Endothelial cell of umbilical vein (primary cell): ENCODE results near the gene CHSY1. TPM values are rescaled to one million over a fixed set of nuclear protein-coding genes. Genes with fewer than 3 reads are reported as not detected.

Experiments
- BruUV-seq: library from RNA; stranded (reverse); fragments of 400-500 nt; replicated peaks from 2 replicates; lab custom pipeline; 2021; lab: Mats Ljungman, UMichigan
- CTCF ChIA-PET: fragments of 300-600, 350-600 bp; sonication (Branson Sonifier 250); formaldehyde crosslinking; loops from one replicate; lab custom pipeline; 2021; ENCODE audit warnings: antibody characterized with exemption, inconsistent platforms; lab: Charles Lee
- POLR2A ChIA-PET: fragments of 300-600, 350-600 bp; sonication (Branson Sonifier 250); formaldehyde crosslinking; loops from one replicate; lab custom pipeline; 2021; ENCODE audit warnings: antibody characterized with exemption, inconsistent platforms; lab: Charles Lee
- DNase-seq: peaks from one replicate; pipeline ENCODE4 v3.0.0-alpha.2; 2011; ENCODE audit warnings: low read depth, low spot score
- FAIRE-seq: peaks from 2 replicates; lab custom pipeline; 2011; peaks lifted over from hg19 to GRCh38; lab: Jason Lieb, UNC
- H2AFZ ChIP-seq: 2 replicates; pipeline ENCODE4 v1.6.0; 2012; ENCODE audit warnings: low read depth, low read length, control low read depth, inconsistent platforms
- H3K27ac ChIP-seq: 2 replicates; pipeline ENCODE4 v1.5.1; 2011; ENCODE audit warnings: low read depth, mild to moderate bottlenecking, control low read depth, low read length, moderate library complexity; ENCODE audit not compliant: insufficient read depth
- H3K27me3 ChIP-seq, 2 experiments: 2 replicates each; pipeline versions ENCODE4 v1.6.0 to v1.6.1; 2011; ENCODE audit warnings: low read length in 2 of 2, mixed read lengths in 1 of 2; ENCODE audit not compliant: control insufficient read depth in 2 of 2, insufficient read depth in 2 of 2
- H3K36me3 ChIP-seq, 2 experiments: 2 replicates in 1 of 2; 3 replicates in 1 of 2; pipeline ENCODE4 v1.5.1; 2011; ENCODE audit warnings: low read length in 2 of 2, mild to moderate bottlenecking in 1 of 2, moderate library complexity in 1 of 2; ENCODE audit not compliant: control insufficient read depth in 2 of 2, insufficient read depth in 2 of 2; ENCODE audit errors: extremely low read depth in 1 of 2
- H3K4me1 ChIP-seq: 3 replicates; pipeline ENCODE4 v1.5.1; 2011; ENCODE audit warnings: mild to moderate bottlenecking, low read length; ENCODE audit not compliant: control insufficient read depth, insufficient read depth; ENCODE audit errors: extremely low read depth
- H3K4me2 ChIP-seq: 2 replicates; pipeline ENCODE4 v1.6.1; 2011; ENCODE audit warnings: low read length, control low read depth, mixed read lengths; ENCODE audit not compliant: insufficient read depth
- H3K4me3 ChIP-seq, 3 experiments: fragments of 200-600 bp in 1 of 3; sonication (generic), shearing (Covaris generic) in 1 of 3; replicated peaks in 1 of 3; 2 replicates each; pipeline ENCODE4 v1.5.1; 2011 to 2016; ENCODE audit warnings: control low read depth in 3 of 3, low read length in 3 of 3, mild to moderate bottlenecking in 2 of 3, inconsistent platforms in 1 of 3, low read depth in 1 of 3, moderate library complexity in 1 of 3; ENCODE audit not compliant: insufficient read depth in 1 of 3
- H3K79me2 ChIP-seq: 2 replicates; pipeline ENCODE4 v1.6.0; 2012; ENCODE audit warnings: low read length, inconsistent platforms; ENCODE audit not compliant: control insufficient read depth, insufficient read depth
- H3K9ac ChIP-seq: replicated peaks from 2 replicates; pipeline ENCODE3; 2011; ENCODE audit warnings: low read length, control low read depth; ENCODE audit not compliant: insufficient read depth; ENCODE audit errors: extremely low read depth
- H3K9me1 ChIP-seq: replicated peaks from 3 replicates; pipeline ENCODE4 v1.6.0; 2011; ENCODE audit warnings: mild to moderate bottlenecking, low read length; ENCODE audit not compliant: control insufficient read depth, insufficient read depth; ENCODE audit errors: extremely low read depth
- H3K9me3 ChIP-seq: replicated peaks from 2 replicates; pipeline ENCODE4 v1.5.1; 2012; ENCODE audit warnings: low read length, inconsistent platforms; ENCODE audit not compliant: control insufficient read depth, insufficient read depth
- H4K20me1 ChIP-seq: replicated peaks from 2 replicates; pipeline ENCODE3; 2011; ENCODE audit warnings: mild to moderate bottlenecking, low read length; ENCODE audit not compliant: control insufficient read depth, insufficient read depth; ENCODE audit errors: extremely low read depth
- EZH2 ChIP-seq: IDR thresholded peaks from 2 replicates; pipeline ENCODE4 v1.6.1; 2012; ENCODE audit warnings: borderline replicate concordance, low read depth, mild to moderate bottlenecking, moderate library complexity, low read length, inconsistent platforms; ENCODE audit not compliant: severe bottlenecking
- FOS ChIP-seq: IDR thresholded peaks from 2 replicates; pipeline ENCODE4 v1.6.1; 2011; ENCODE audit warnings: mild to moderate bottlenecking, low read length, moderate library complexity, borderline replicate concordance; ENCODE audit not compliant: insufficient read depth
- GATA2 ChIP-seq: IDR thresholded peaks from 2 replicates; pipeline ENCODE4 v1.7.0; 2011; ENCODE audit warnings: low read depth, mild to moderate bottlenecking, moderate library complexity, mixed read lengths, low read length; ENCODE audit not compliant: insufficient read length, insufficient read depth
- JUN ChIP-seq: IDR thresholded peaks from 2 replicates; pipeline ENCODE4 v1.6.1; 2011; ENCODE audit warnings: borderline replicate concordance, low read depth; ENCODE audit not compliant: insufficient read length, insufficient read depth
- MYC ChIP-seq: IDR thresholded peaks from one replicate; pipeline ENCODE4 v1.6.1; 2011; ENCODE audit warnings: mild to moderate bottlenecking, low read depth, low read length
- POLR2A ChIP-seq: IDR thresholded peaks from 2 replicates; pipeline ENCODE4 v1.6.1; 2012; ENCODE audit warnings: low read depth, mild to moderate bottlenecking, control low read depth, low read length
- POLR2AphosphoS5 ChIP-seq: IDR thresholded peaks from 2 replicates; pipeline ENCODE4 v1.6.1; 2012; ENCODE audit warnings: low read depth, mild to moderate bottlenecking, control low read depth, low read length, moderate library complexity; ENCODE audit not compliant: insufficient read depth
- dilution Hi-C: fragments of 300-500 bp; cut with MboI; formaldehyde crosslinking; loops from one replicate; pipeline ENCODE4 v1.15.0; 2019; ENCODE audit warnings: low sequenced_read_pairs; ENCODE audit not compliant: extremely low pct_ligation_motif_present
- intact Hi-C: fragments of 100-400 bp; cut with micrococcal nuclease; formaldehyde crosslinking; loops from one replicate; pipeline ENCODE4 v1.10.0; 2022
- polyA plus RNA-seq, 4 experiments: library from polyadenylated mRNA; depleted of rRNA in 3 of 4; stranded (reverse) in 3 of 4; unstranded in 1 of 4; fragments of >200 nt; gene quantifications; 2 replicates each; pipeline versions ENCODE4 v1.2.1 to v1.2.3, GENCODE V29; 2011 to 2012; ENCODE audit warnings: missing spikeins in 1 of 4
- total RNA-seq: library from RNA; stranded (reverse); gene quantifications from 2 replicates; pipeline ENCODE4 v1.2.3, GENCODE V29; 2021
- TF ChIP-seq, protein P1 (sequence below): IDR thresholded peaks from 2 replicates; pipeline ENCODE4 v1.6.1; 2011; ENCODE audit not compliant: insufficient read depth, insufficient read length
- TF ChIP-seq, protein P2 (sequence below), 2 donors: IDR thresholded peaks; 1 replicate in 1 of 2; 2 replicates in 1 of 2; pipeline ENCODE4 v1.5.1; 2011; ENCODE audit warnings: low read length in 2 of 2, mild to moderate bottlenecking in 2 of 2, moderate library complexity in 2 of 2, control low read depth in 1 of 2, inconsistent platforms in 1 of 2, low read depth in 1 of 2; ENCODE audit not compliant: insufficient read depth in 1 of 2; ENCODE audit errors: extremely low read depth in 1 of 2

CHSY1 gene
- total and polyA plus RNA-seq, 2 donors (not counting 3 experiments of a cell fraction or from before 2014, with no cell fraction given), result 23.7 to 50.8 TPM

DNA sequence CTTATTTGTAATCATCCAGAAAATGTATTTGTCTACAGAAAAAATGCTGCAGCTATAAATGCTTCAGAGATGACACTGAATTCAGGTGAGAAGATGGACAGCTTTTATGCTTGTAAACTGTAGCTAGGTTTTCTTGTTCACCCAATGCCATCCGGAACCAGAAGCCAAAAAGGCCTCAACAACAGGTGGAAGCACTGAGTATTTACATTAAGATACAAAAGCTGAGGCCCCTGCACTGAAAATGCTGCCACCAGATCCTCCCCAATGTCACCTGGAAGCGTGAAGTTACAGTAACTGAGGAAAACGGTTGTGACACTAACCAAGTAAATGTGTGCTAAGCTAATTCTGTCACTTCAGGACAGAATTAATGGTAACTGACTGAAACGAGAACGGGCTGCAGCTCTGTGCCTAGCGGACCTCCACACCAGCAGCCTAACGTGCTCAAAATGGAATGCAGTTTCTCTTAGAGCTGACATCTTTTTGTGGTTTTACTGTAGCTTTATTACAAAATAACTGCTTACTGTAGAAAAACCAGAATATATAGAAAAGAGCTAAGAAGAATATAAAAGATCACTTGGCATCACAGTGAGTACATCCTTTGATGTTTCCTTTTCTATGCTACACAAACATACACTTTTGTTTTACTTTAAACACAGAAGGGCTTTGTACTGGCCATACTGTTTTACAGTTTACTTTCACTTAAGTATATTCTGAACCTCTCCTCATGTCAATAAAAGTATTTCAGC is 7.6 kb downstream of the CHSY1 start:
- intact Hi-C loops (no loop called here), dilution Hi-C loops (loop anchor here (5.0 kb wide), 1 partner anchor 37 kb away; no protein-coding TSS in a partner anchor)
- Histone ChIP-seq H4K20me1 (peaks cover 18% of the 10 kb centered on the region), H3K36me3 (no peaks in the 10 kb centered on the region), H3K4me1 (peaks cover 48% of the 10 kb centered on the region), H3K27ac (no peak overlapping the region), H3K9me1 (no peaks in the 10 kb centered on the region), H3K27me3 (no peaks in the 10 kb centered on the region), H3K9me3 (no peaks in the 10 kb centered on the region), H3K9ac (no peak overlapping the region), H2AFZ (no peak overlapping the region), H3K4me3 (no peak overlapping the region), H3K79me2 (peaks cover 98% of the 10 kb centered on the region), H3K4me2 (no peak overlapping the region)
- no TSS peak for BruUV-seq
- CTCF ChIA-PET, result interaction anchor here (0.7 to 1.9 kb wide), 6 partner anchors 8 to 229 kb away, joined by 3 to 7 read pairs (median 4); partner anchors contain the start of gene CHSY1
- DNase-seq, result no peak
- TF ChIP-seq MYC (no peak), POLR2A (no peak), FOS (no peak), GATA2 (no peak), JUN (no peak), EZH2 (no peak), POLR2AphosphoS5 (no peak)
- TF ChIP-seq, protein P1, sequence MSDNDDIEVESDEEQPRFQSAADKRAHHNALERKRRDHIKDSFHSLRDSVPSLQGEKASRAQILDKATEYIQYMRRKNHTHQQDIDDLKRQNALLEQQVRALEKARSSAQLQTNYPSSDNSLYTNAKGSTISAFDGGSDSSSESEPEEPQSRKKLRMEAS, result no peak
- TF ChIP-seq, protein P2, sequence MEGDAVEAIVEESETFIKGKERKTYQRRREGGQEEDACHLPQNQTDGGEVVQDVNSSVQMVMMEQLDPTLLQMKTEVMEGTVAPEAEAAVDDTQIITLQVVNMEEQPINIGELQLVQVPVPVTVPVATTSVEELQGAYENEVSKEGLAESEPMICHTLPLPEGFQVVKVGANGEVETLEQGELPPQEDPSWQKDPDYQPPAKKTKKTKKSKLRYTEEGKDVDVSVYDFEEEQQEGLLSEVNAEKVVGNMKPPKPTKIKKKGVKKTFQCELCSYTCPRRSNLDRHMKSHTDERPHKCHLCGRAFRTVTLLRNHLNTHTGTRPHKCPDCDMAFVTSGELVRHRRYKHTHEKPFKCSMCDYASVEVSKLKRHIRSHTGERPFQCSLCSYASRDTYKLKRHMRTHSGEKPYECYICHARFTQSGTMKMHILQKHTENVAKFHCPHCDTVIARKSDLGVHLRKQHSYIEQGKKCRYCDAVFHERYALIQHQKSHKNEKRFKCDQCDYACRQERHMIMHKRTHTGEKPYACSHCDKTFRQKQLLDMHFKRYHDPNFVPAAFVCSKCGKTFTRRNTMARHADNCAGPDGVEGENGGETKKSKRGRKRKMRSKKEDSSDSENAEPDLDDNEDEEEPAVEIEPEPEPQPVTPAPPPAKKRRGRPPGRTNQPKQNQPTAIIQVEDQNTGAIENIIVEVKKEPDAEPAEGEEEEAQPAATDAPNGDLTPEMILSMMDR (IDR thresholded peaks at IDR 0.05; ENCODE audit: extremely low read depth in 1 of 2, insufficient read depth in 1 of 2, low read depth in 1 of 2, low read length in 2 of 2), result no peak
- no peak for FAIRE-seq
- POLR2A ChIA-PET, result interaction anchor here (1.5 kb wide), 1 partner anchor 68 kb away, joined by 3 read pairs; no protein-coding TSS in a partner anchor
